ENCODE measurements around the gene FYB1.
"Not testable (repeated sequence)": the region's sequence is repeated elsewhere in the genome, so short reads cannot be mapped to it uniquely, and the experiment has no call there.

FYB1 gene

DNA sequence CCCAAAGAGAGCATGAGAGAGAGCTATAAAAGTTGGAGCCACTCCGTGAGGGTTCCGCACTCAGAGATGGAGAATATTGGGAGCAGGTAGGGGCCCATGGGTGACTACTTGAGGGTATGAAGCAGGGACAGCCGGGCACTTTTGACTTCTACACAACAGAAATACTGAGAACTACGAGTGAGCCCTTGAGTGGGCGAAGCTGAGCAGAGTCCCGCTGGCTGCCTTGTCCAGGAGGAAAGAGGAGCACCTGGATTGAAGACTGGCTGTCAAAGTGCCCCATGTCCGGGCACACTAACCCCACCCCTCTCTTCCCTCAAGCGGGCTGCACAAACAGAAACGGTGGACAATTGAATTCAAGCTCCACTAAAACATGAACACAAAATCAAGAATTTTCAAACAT, 33.6 kb downstream of the FYB1 start:
- TF ChIP-seq, protein P1, sequence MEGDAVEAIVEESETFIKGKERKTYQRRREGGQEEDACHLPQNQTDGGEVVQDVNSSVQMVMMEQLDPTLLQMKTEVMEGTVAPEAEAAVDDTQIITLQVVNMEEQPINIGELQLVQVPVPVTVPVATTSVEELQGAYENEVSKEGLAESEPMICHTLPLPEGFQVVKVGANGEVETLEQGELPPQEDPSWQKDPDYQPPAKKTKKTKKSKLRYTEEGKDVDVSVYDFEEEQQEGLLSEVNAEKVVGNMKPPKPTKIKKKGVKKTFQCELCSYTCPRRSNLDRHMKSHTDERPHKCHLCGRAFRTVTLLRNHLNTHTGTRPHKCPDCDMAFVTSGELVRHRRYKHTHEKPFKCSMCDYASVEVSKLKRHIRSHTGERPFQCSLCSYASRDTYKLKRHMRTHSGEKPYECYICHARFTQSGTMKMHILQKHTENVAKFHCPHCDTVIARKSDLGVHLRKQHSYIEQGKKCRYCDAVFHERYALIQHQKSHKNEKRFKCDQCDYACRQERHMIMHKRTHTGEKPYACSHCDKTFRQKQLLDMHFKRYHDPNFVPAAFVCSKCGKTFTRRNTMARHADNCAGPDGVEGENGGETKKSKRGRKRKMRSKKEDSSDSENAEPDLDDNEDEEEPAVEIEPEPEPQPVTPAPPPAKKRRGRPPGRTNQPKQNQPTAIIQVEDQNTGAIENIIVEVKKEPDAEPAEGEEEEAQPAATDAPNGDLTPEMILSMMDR (IDR thresholded peaks at IDR 0.05; ENCODE audit: low read depth, low read length, missing control alignments), result no peak
- H3K4me3 ChIP-seq (ENCODE audit: low read depth, low read length), result no peak overlapping the region
- in situ Hi-C loops (cut with HindIII; ENCODE audit: low sequenced_read_pairs), result no loop called here
- no peak for DNase-seq (ENCODE audit: low read depth)

DNA sequence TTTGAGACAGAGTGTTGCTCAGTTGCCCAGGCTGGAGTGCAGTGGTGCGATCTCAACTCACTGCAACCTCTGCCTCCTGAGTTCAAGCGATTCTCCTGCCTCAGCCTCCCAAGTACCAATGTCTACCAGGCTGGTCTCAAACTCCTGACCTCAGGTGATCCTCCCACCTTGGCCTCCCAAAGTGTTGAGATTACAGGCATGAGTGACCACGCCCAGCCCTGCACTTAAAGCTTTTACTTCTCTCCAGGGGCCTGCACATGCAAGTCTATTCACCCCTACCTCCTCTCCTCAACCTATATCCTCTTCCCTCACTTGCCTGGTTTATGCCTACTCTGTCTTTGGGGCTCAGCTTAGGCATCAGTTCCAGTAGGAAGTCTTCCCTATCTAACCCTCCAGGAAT, 39.8 kb downstream of the FYB1 start:
- in situ Hi-C loops (cut with HindIII; ENCODE audit: low sequenced_read_pairs); DNase-seq (ENCODE audit: low read depth); H3K4me3 ChIP-seq (ENCODE audit: low read depth, low read length): not testable (repeated sequence)

DNA sequence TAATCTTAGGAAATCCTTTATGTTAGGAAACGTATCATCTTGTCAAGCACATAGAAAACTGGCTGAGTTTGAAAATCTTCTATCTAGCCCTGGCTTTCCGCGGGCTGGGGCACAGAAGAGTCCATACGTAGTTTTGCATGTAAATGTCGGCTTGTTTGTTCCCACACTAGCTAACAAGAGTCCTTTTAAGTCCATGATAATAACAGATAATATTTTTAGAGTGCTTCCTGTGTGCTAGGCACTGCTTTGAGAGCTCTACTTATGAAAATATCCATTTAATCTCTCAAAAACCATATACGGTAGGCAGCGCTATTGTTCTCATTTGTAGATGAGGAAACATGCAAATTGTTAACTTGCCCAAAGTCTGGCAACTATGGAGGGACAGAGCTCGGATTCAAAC, 40.5 kb downstream of the FYB1 start:
- DNase-seq (ENCODE audit: low read depth), result no peak

DNA sequence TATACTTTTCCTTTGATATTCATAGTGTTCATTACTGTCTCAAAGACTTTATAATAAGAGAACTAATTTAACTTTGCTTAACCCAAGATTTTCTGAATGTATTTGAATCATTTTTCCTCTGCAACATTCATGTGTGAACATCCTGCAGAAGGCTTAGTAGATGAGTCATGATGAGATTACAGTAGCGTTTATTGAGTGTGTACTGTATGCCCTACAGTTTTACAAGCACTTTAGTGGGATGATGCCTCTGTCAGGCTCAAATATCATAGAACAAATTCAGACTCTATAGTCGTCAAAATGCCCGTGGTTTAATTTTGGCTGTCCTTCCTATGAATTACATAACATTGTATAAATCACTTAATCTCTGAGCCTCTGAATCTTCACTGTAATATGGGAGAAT, 41.2 kb downstream of the FYB1 start:
- H3K4me3 ChIP-seq (ENCODE audit: low read depth, low read length), result no peak overlapping the region
- in situ Hi-C loops (cut with HindIII; ENCODE audit: low sequenced_read_pairs), result no loop called here
- TF ChIP-seq, protein P1 (IDR thresholded peaks at IDR 0.05; ENCODE audit: low read depth, low read length, missing control alignments), result no peak
- no peak for DNase-seq (ENCODE audit: low read depth)

More for the DNA sequence above, 40.5 kb downstream of the FYB1 start:
- in situ Hi-C loops (cut with HindIII; ENCODE audit: low sequenced_read_pairs), result no loop called here
- no peak overlapping the region for H3K4me3 ChIP-seq (ENCODE audit: low read depth, low read length)
- TF ChIP-seq, protein P1 (IDR thresholded peaks at IDR 0.05; ENCODE audit: low read depth, low read length, missing control alignments), result no peak

DNA sequence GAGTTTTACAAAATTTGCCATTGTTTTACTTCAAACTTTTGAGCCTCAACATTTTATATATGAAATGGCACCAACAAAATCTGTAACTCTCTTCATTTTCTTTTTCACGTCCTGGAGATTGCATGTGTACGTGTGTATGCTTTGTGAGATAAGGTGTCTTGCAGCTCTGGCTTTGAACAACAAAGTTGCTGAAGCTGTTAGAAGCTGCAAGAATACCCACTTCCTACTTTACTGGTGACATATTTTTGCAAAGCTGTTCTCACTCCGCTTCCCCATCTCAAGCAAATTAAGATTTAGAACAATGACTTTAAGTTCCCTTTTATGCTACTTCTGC, 41.8 kb downstream of the FYB1 start:
- in situ Hi-C loops (cut with HindIII; ENCODE audit: low sequenced_read_pairs), result no loop called here
- TF ChIP-seq, protein P1 (IDR thresholded peaks at IDR 0.05; ENCODE audit: low read depth, low read length, missing control alignments), result no peak

DNA sequence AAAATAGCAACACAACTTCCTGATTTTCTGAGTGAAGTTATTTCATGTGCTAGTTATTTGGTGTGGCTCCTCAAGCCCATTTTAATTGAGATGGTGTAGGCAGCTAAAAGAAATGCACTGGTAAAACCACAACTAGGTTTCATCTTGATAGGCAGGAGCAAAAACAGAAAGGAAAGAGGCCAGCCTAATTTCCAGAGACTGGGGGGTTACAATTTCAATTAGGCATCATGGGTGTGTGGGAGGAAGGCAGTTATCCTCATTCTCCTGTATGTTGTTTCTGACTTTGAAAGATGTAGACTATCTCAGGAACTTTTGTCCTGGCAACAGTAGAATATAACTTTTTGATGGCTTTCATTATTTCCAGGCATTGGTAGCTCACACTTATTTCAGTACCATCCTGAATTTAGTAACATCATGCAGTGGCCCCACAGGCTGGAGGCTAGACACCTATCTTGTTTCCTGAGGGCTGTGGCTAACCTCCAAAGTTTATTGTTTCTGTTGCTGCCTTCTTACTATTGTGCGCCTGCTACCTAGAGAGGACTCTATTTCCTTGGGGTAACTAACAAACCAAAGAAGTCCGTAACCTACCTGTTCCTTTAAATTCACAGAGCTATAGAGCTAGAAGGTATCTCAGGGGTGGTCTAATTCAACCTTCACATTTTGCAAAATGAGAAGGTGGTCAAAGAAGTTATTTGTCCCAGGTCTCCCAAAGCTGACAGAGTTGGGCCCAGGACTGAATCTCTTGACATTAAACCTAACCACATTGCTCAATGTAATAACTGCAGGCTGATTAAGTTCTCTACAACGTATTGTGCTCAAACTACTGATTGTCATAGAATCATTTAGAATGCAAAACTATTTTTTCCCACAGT, 42.4 kb downstream of the FYB1 start:
- no peak for DNase-seq (ENCODE audit: low read depth)
- TF ChIP-seq, protein P1 (IDR thresholded peaks at IDR 0.05; ENCODE audit: low read depth, low read length, missing control alignments), result no peak
- in situ Hi-C loops (cut with HindIII; ENCODE audit: low sequenced_read_pairs), result no loop called here
- no peak overlapping the region for H3K4me3 ChIP-seq (ENCODE audit: low read depth, low read length)

More for the DNA sequence above, 41.8 kb downstream of the FYB1 start:
- no peak for DNase-seq (ENCODE audit: low read depth)
- no peak overlapping the region for H3K4me3 ChIP-seq (ENCODE audit: low read depth, low read length)

DNA sequence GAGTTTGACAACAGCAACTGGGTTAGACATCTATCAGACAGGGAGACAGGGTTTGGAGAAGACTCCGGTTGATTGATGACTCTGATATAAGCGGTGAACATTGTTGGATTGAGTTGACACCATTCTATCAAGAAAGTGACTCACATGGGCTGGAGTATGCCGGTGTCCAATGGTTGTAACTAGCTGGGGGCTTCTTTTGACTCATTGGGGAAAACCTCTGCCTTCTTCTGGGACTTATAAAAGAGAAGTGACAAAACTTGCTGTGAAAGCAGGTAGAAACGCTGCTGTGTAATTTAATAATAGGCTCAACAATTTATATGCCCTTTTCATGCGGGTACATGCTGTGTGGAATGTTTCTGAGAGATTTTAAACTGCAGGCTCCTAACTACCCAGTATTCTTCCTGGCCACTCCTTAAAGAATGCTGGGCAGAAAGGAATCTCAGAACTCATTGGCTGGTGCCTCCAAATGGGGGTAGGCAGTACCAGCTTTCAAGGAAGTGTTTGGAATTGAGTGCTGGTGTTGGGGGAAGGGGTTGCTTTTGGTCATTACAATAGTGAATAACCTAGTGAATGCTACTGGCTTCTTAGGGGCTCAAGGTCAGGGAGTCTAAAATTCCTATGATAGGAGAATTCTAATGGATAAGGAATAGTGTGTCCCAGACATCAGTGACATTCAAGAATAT, 43.9 kb downstream of the FYB1 start:
- no peak overlapping the region for H3K4me3 ChIP-seq (ENCODE audit: low read depth, low read length)
- no peak for DNase-seq (ENCODE audit: low read depth)
- in situ Hi-C loops (cut with HindIII; ENCODE audit: low sequenced_read_pairs), result no loop called here
- TF ChIP-seq, protein P1 (IDR thresholded peaks at IDR 0.05; ENCODE audit: low read depth, low read length, missing control alignments), result no peak
